Caco-2 (cell line): ENCODE results near the gene CD247. TPM values are rescaled to one million over a fixed set of nuclear protein-coding genes. Genes with fewer than 3 reads are reported as not detected.

Experiments
- BruUV-seq: library from RNA; stranded (reverse); fragments of 400-500 nt; replicated peaks from 2 replicates; lab custom pipeline; 2021; lab: Mats Ljungman, UMichigan
- CTCF ChIA-PET: fragments of 300-600 bp; sonication (Branson Sonifier 250); formaldehyde crosslinking; loops from one replicate; lab custom pipeline; 2022; ENCODE audit warnings: antibody characterized with exemption; lab: Charles Lee
- POLR2A ChIA-PET: fragments of 300-600 bp; sonication (Branson Sonifier 250); formaldehyde crosslinking; loops from one replicate; lab custom pipeline; 2022; ENCODE audit warnings: antibody characterized with exemption; lab: Charles Lee
- DNase-seq, 2 experiments: peaks; one replicate each; pipeline versions ENCODE4 v3.0.0 to v3.0.0-alpha.2; 2020 to 2022
- H3K27me3 ChIP-seq: replicated peaks from 2 replicates; pipeline ENCODE4 v1.6.0; 2011; ENCODE audit warnings: low read length; ENCODE audit not compliant: control insufficient read depth, insufficient read depth
- H3K36me3 ChIP-seq: 2 replicates; pipeline ENCODE4 v1.5.1; 2011; ENCODE audit warnings: low read length; ENCODE audit not compliant: control insufficient read depth, insufficient read depth
- H3K4me1 ChIP-seq: fragments of 250-450 bp; sonication (Bioruptor Pico); 2 replicates; pipeline ENCODE4 v1.5.1; 2020; ENCODE audit warnings: mild to moderate bottlenecking
- H3K4me3 ChIP-seq: 2 replicates; pipeline ENCODE4 v1.5.1; 2011; ENCODE audit warnings: low read depth, mild to moderate bottlenecking, control low read depth, low read length
- H3K9me3 ChIP-seq: fragments of 250-450 bp; sonication (Bioruptor Pico); 2 replicates; pipeline ENCODE4 v1.5.1; 2020; ENCODE audit warnings: mild to moderate bottlenecking, moderate library complexity
- H3K27ac Mint-ChIP-seq: one replicate; pipeline ENCODE4 v1.8.0; 2022; ENCODE audit warnings: mixed read lengths; ENCODE audit not compliant: unreplicated experiment
- H3K27me3 Mint-ChIP-seq: one replicate; pipeline ENCODE4 v1.8.0; 2022; ENCODE audit warnings: mixed read lengths; ENCODE audit not compliant: insufficient read depth, unreplicated experiment
- H3K36me3 Mint-ChIP-seq: one replicate; pipeline ENCODE4 v1.8.0; 2022; ENCODE audit warnings: mild to moderate bottlenecking, mixed read lengths; ENCODE audit not compliant: insufficient read depth, unreplicated experiment
- H3K4me1 Mint-ChIP-seq: one replicate; pipeline ENCODE4 v1.8.0; 2022; ENCODE audit warnings: low read depth, mixed read lengths; ENCODE audit not compliant: unreplicated experiment
- H3K4me3 Mint-ChIP-seq: one replicate; pipeline ENCODE4 v1.8.0; 2022; ENCODE audit warnings: mild to moderate bottlenecking, moderate library complexity, mixed read lengths; ENCODE audit not compliant: unreplicated experiment
- H3K9me3 Mint-ChIP-seq: one replicate; pipeline ENCODE4 v1.8.0; 2022; ENCODE audit warnings: mixed read lengths; ENCODE audit not compliant: unreplicated experiment
- CTCF ChIP-seq, 2 experiments: fragments of 200-600 bp in 1 of 2; IDR thresholded peaks; 1 replicate in 1 of 2; 2 replicates in 1 of 2; pipeline versions ENCODE4 v1.5.1 to v1.8.0; 2011 to 2022; ENCODE audit warnings: antibody characterized with exemption in 1 of 2, control low read depth in 1 of 2, inconsistent platforms in 1 of 2, low read depth in 1 of 2, low read length in 1 of 2, mild to moderate bottlenecking in 1 of 2, moderate library complexity in 1 of 2; ENCODE audit not compliant: insufficient read depth in 1 of 2, severe bottlenecking in 1 of 2, unreplicated experiment in 1 of 2
- intact Hi-C: fragments of 100-400 bp; cut with micrococcal nuclease; formaldehyde crosslinking; loops from one replicate; pipeline ENCODE4 v1.10.0; 2022; ENCODE audit not compliant: unreplicated experiment
- total RNA-seq: library from RNA; stranded (reverse); gene quantifications from 2 replicates; pipeline ENCODE4 v1.2.3, GENCODE V29; 2022

CD247 gene
- total RNA-seq, 1 experiment from 2014 or later: not detected

- DNase-seq: no peak
- CTCF ChIA-PET: interaction anchor here (1.0 to 1.6 kb wide), 2 partner anchors 102 to 212 kb away, joined by 3 read pairs; no protein-coding TSS in a partner anchor
- TF ChIP-seq CTCF (IDR thresholded peaks at IDR 0.05; ENCODE audit: insufficient read depth in 1 of 2, low read depth in 1 of 2, low read length in 1 of 2, severe bottlenecking in 1 of 2, unreplicated experiment in 1 of 2): no peak
- Histone ChIP-seq H3K36me3 (no peaks in the 10 kb centered on the region), H3K4me3 (no peak overlapping the region), H3K4me1 (no peaks in the 10 kb centered on the region), H3K9me3 (no peaks in the 10 kb centered on the region), H3K27me3 (no peaks in the 10 kb centered on the region)
- POLR2A ChIA-PET: no interaction called here
- Mint-ChIP-seq H3K4me3 (no peak overlapping the region), H3K27me3 (no peaks in the 10 kb centered on the region), H3K36me3 (peaks cover 7% of the 10 kb centered on the region), H3K27ac (no peak overlapping the region), H3K4me1 (no peaks in the 10 kb centered on the region), H3K9me3 (peaks cover 9% of the 10 kb centered on the region)
- no TSS peak for BruUV-seq
- intact Hi-C loops: no loop called here
Measured at GRCh38 chr1:167431909-167432650, 86.2 kb downstream of the CD247 start.

GRCh38 chr1:167431261-167431908 is 86.9 kb downstream of the CD247 start:
- no TSS peak for BruUV-seq
- no peak overlapping the region for H3K4me3 Mint-ChIP-seq
- CTCF ChIA-PET: interaction anchor here (1.0 to 1.6 kb wide), 2 partner anchors 103 to 211 kb away, joined by 3 read pairs; no protein-coding TSS in a partner anchor

More at GRCh38 chr1:167431261-167431908, 86.9 kb downstream of the CD247 start:
- H3K36me3 Mint-ChIP-seq: peaks cover 7% of the 10 kb centered on the region
- H3K4me1 Mint-ChIP-seq: no peaks in the 10 kb centered on the region
- DNase-seq: no peak
- no peak overlapping the region for H3K27ac Mint-ChIP-seq
- TF ChIP-seq CTCF (IDR thresholded peaks at IDR 0.05; ENCODE audit: insufficient read depth in 1 of 2, low read depth in 1 of 2, low read length in 1 of 2, severe bottlenecking in 1 of 2, unreplicated experiment in 1 of 2): no peak
- Histone ChIP-seq H3K4me1 (no peaks in the 10 kb centered on the region), H3K27me3 (no peaks in the 10 kb centered on the region), H3K36me3 (no peaks in the 10 kb centered on the region), H3K9me3 (no peaks in the 10 kb centered on the region), H3K4me3 (no peak overlapping the region)
- no peaks in the 10 kb centered on the region for H3K27me3 Mint-ChIP-seq
- intact Hi-C loops: no loop called here
- POLR2A ChIA-PET: no interaction called here
- H3K9me3 Mint-ChIP-seq: peaks cover 9% of the 10 kb centered on the region
